SH-SY5Y (cell line): ENCODE data around the gene PSMD11.

ENCODE experiments used
- GATA2 ChIP-seq: IDR thresholded peaks from 2 replicates; pipeline ENCODE4 v1.6.1; 2011; ENCODE audit warnings: mild to moderate bottlenecking, low read depth, low read length
- GATA3 ChIP-seq: IDR thresholded peaks from 2 replicates; pipeline ENCODE4 v1.6.1; 2011; ENCODE audit warnings: low read depth, mild to moderate bottlenecking, low read length, moderate library complexity

PSMD11 gene

DNA sequence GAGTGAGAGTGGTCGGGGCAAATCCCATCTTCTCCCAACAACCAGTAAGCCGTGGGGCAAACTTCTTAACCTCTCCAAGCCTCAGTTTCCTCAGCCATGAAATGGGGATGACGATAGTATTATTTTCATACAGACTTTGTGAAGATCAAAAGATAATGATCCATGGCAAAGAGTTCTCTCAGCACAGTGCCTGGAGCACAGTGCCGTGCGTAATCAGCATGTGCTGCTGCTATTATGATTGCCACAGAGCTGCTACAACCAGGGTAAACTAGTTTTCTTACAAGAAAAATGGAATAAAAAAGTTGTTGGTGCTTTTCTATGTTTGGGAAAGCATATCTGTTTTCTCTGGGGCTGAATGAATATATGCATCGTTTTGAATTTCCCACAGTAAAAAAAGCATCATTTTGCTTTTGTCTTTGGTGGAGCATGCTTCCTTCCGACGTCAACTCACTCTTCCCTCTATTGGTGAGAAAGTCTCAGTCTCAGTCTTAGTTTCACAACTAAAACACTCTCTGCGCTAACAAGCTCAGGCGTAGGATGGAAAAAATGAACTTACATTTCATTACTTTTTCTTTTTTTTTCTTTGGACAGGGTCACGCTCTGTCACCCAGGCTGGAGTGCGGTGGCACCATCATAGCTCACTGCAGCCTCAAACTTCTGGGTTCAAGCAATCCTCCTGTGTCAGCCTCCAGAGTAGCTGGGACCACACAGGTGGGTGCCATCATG is 79.7 kb downstream of the PSMD11 start:
- TF ChIP-seq GATA2 (peak; percentile 35; the same call in 1 of the 2 replicates), GATA3 (no peak)

GRCh38 chr17:32525122-32525521 is 80.8 kb downstream of the PSMD11 start:
- TF ChIP-seq GATA3 (no peak), GATA2 (no peak)

- TF ChIP-seq GATA2 = no peak
- TF ChIP-seq GATA3 = no peak
Measured at GRCh38 chr17:32527146-32527545, 82.8 kb downstream of the PSMD11 start.

- TF ChIP-seq GATA2 (no peak), GATA3 (no peak)
Measured at GRCh38 chr17:32528825-32529224, 84.5 kb downstream of the PSMD11 start.

DNA sequence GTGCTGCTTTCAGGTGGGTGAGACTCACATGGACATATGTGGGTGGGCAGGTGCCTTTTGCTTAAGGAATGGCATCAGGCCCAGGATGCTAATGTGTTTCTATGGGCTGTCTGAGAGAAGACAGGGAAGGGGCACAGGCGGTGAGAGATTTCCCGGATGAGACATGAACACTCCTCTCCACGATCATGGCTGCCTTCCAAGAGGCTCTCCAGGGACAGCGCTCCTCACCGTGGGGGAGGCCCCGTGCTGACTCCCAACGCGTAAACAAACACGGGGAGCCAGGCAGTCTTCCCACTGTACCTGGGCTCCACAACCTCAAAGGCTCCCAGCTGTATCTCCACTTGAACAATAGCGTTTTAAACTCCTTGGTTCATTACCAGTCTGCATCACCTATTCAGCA is 85.3 kb downstream of the PSMD11 start:
- TF ChIP-seq GATA2 = no peak
- TF ChIP-seq GATA3 = no peak
